IMR-90 (cell line): ENCODE measurements around the gene RASD2. TPM values are rescaled to one million over a fixed set of nuclear protein-coding genes. Genes with fewer than 3 reads are reported as not detected.
A peak's percentile ranks its signal among the peaks of the same experiment; 100 is the strongest.

Experiments used
- ATAC-seq: fragments of 200-7000 bp; cut with Tn5 transposase; 2 replicates; pipeline ENCODE4 v1.9.1; 2020; ENCODE audit warnings: low read depth, mild to moderate bottlenecking, moderate library complexity
- BruUV-seq: library from RNA; stranded (reverse); fragments of 400-500 nt; replicated peaks from 2 replicates; lab custom pipeline; 2021; lab: Mats Ljungman, UMichigan
- CTCF ChIA-PET: fragments of 300-600 bp; formaldehyde crosslinking; extraction: SDS; loops from one replicate; lab custom pipeline; 2021; ENCODE audit warnings: antibody characterized with exemption; lab: Yijun Ruan, JAX
- POLR2A ChIA-PET: fragments of 300-600 bp; sonication (Branson Sonifier 250); formaldehyde crosslinking; loops from one replicate; lab custom pipeline; 2022; ENCODE audit warnings: antibody characterized with exemption; ENCODE audit not compliant: unreplicated experiment; lab: Charles Lee
- DNase-seq: peaks from one replicate; pipeline ENCODE4 v3.0.0; 2013
- H2AFZ ChIP-seq: replicated peaks from 2 replicates; pipeline ENCODE3; 2013; ENCODE audit warnings: low read length, mild to moderate bottlenecking; ENCODE audit not compliant: poor library complexity
- H2AK5ac ChIP-seq: 2 replicates; pipeline ENCODE4 v1.6.1; 2013; ENCODE audit warnings: low read depth, low read length, inconsistent platforms
- H2AK9ac ChIP-seq: replicated peaks from 2 replicates; pipeline ENCODE3; 2013; ENCODE audit warnings: mild to moderate bottlenecking, low read depth, low read length, moderate library complexity; ENCODE audit not compliant: poor library complexity
- H2BK120ac ChIP-seq: 2 replicates; pipeline ENCODE4 v1.6.1; 2013; ENCODE audit warnings: low read depth, low read length, inconsistent platforms
- H2BK15ac ChIP-seq: 3 replicates; pipeline ENCODE4 v1.6.1; 2013; ENCODE audit warnings: low read depth, low read length, inconsistent platforms
- H2BK20ac ChIP-seq: 2 replicates; pipeline ENCODE4 v1.6.1; 2013; ENCODE audit warnings: low read depth, mild to moderate bottlenecking, inconsistent platforms, low read length, moderate library complexity
- H2BK5ac ChIP-seq: 2 replicates; pipeline ENCODE4 v1.6.1; 2013; ENCODE audit warnings: mild to moderate bottlenecking, low read depth, low read length, inconsistent platforms; ENCODE audit not compliant: poor library complexity, severe bottlenecking
- H3K14ac ChIP-seq: replicated peaks from 2 replicates; pipeline ENCODE4 v1.6.1; 2013; ENCODE audit warnings: low read depth, low read length, inconsistent platforms
- H3K18ac ChIP-seq: 2 replicates; pipeline ENCODE4 v1.6.1; 2013; ENCODE audit warnings: low read depth, low read length, control low read depth
- H3K23ac ChIP-seq: 2 replicates; pipeline ENCODE4 v1.6.1; 2013; ENCODE audit warnings: low read depth, low read length, inconsistent platforms
- H3K27ac ChIP-seq: 2 replicates; pipeline ENCODE4 v1.5.1; 2013; ENCODE audit warnings: mild to moderate bottlenecking, control low read depth, low read length; ENCODE audit not compliant: insufficient read depth
- H3K27me3 ChIP-seq: 2 replicates; pipeline ENCODE4 v1.6.1; 2013; ENCODE audit warnings: low read length; ENCODE audit not compliant: control insufficient read depth, insufficient read depth
- H3K36me3 ChIP-seq: 2 replicates; pipeline ENCODE4 v1.6.1; 2013; ENCODE audit warnings: low read length, mixed read lengths; ENCODE audit not compliant: control insufficient read depth, insufficient read depth
- H3K4ac ChIP-seq: 2 replicates; pipeline ENCODE4 v1.6.1; 2013; ENCODE audit warnings: low read depth, low read length, inconsistent platforms
- H3K4me1 ChIP-seq: 2 replicates; pipeline ENCODE4 v1.6.1; 2013; ENCODE audit warnings: low read length, mixed read lengths; ENCODE audit not compliant: control insufficient read depth, insufficient read depth
- H3K4me2 ChIP-seq: 2 replicates; pipeline ENCODE4 v1.6.1; 2013; ENCODE audit warnings: low read depth, mild to moderate bottlenecking, control low read depth, low read length, moderate library complexity
- H3K4me3 ChIP-seq: 2 replicates; pipeline ENCODE4 v1.5.1; 2013; ENCODE audit warnings: low read depth, mild to moderate bottlenecking, control low read depth, low read length, moderate library complexity; ENCODE audit not compliant: insufficient read depth
- H3K56ac ChIP-seq: 2 replicates; pipeline ENCODE4 v1.6.1; 2013; ENCODE audit warnings: low read length, inconsistent platforms; ENCODE audit not compliant: insufficient read depth; ENCODE audit errors: extremely low read depth
- H3K79me1 ChIP-seq, 2 experiments: 2 replicates each; pipeline ENCODE4 v1.6.1; 2013; ENCODE audit warnings: low read length in 2 of 2, inconsistent platforms in 1 of 2, low read depth in 1 of 2
- H3K9ac ChIP-seq: 2 replicates; pipeline ENCODE4 v1.6.1; 2013; ENCODE audit warnings: low read depth, low read length, control low read depth
- H3K9me1 ChIP-seq: 2 replicates; pipeline ENCODE4 v1.6.1; 2013; ENCODE audit warnings: low read length, inconsistent platforms; ENCODE audit not compliant: insufficient read depth
- H3K9me3 ChIP-seq: 2 replicates; pipeline ENCODE4 v1.6.1; 2013; ENCODE audit warnings: low read length; ENCODE audit not compliant: control insufficient read depth, insufficient read depth
- H4K20me1 ChIP-seq: 2 replicates; pipeline ENCODE4 v1.6.1; 2013; ENCODE audit warnings: low read length, inconsistent platforms; ENCODE audit not compliant: insufficient read depth
- H4K5ac ChIP-seq: 2 replicates; pipeline ENCODE4 v1.6.1; 2013; ENCODE audit warnings: mild to moderate bottlenecking, low read depth, low read length, control low read depth
- H4K8ac ChIP-seq, 2 experiments: 2 replicates each; pipeline ENCODE4 v1.6.1; 2013; ENCODE audit warnings: low read depth in 2 of 2, low read length in 2 of 2, control low read depth in 1 of 2, inconsistent platforms in 1 of 2
- H4K91ac ChIP-seq: 2 replicates; pipeline ENCODE4 v1.6.1; 2013; ENCODE audit warnings: low read depth, low read length, inconsistent platforms; ENCODE audit not compliant: insufficient read depth
- CHD1 ChIP-seq: IDR thresholded peaks from 2 replicates; pipeline ENCODE4 v1.6.1; 2012; ENCODE audit warnings: low read depth, low read length, improper control_type of control experiment
- CTCF ChIP-seq: conservative IDR thresholded peaks from 2 replicates; pipeline ENCODE4 v1.5.1; 2012; ENCODE audit warnings: mild to moderate bottlenecking, low read depth, low read length, improper control_type of control experiment
- MXI1 ChIP-seq: IDR thresholded peaks from 2 replicates; pipeline ENCODE4 v1.6.1; 2012; ENCODE audit warnings: low read depth, mild to moderate bottlenecking, low read length, moderate library complexity, borderline replicate concordance
- NFE2L2 ChIP-seq: fragments of 150-350 bp; IDR thresholded peaks from 2 replicates; pipeline ENCODE4 v1.6.1; 2016; ENCODE audit warnings: low read depth, mild to moderate bottlenecking, low read length
- RCOR1 ChIP-seq: IDR thresholded peaks from 2 replicates; pipeline ENCODE4 v1.6.1; 2012; ENCODE audit warnings: mild to moderate bottlenecking, low read length, improper control_type of control experiment; ENCODE audit not compliant: insufficient replicate concordance
- WGBS, 2 experiments: methylation state at CpG; one replicate each; pipeline versions ENCODE4 v1.1.5 to v1.1.7; 2013; ENCODE audit warnings: missing lambda C conversion rate in 2 of 2; ENCODE audit not compliant: insufficient read length in 1 of 2; ENCODE audit errors: extremely low coverage in 2 of 2; 5-methylcytosine and 5-hydroxymethylcytosine counted together
- dilution Hi-C: fragments of 300-500 bp; cut with HindIII; formaldehyde crosslinking; loops from one replicate; pipeline ENCODE4 v1.14.3; 2018; ENCODE audit warnings: low sequenced_read_pairs; ENCODE audit not compliant: unreplicated experiment
- in situ Hi-C: fragments of 300-500 bp; cut with MboI; formaldehyde crosslinking; loops from 3 replicates; pipeline ENCODE4 v1.14.3; 2019; ENCODE audit warnings: low sequenced_read_pairs, inconsistent platforms, mixed read lengths
- intact Hi-C: fragments of 100-400 bp; cut with micrococcal nuclease; formaldehyde crosslinking; loops from 2 replicates; pipeline ENCODE4 v1.10.0; 2022
- polyA plus RNA-seq, 3 experiments: library from polyadenylated mRNA; depleted of rRNA; stranded (reverse); fragments of >200 nt; gene quantifications; 2 replicates each; pipeline ENCODE4 v1.2.3, GENCODE V29; 2012; ENCODE audit warnings: low replicate concordance in 1 of 3
- total RNA-seq: library from RNA; depleted of rRNA; stranded (reverse); fragments of >200 nt; gene quantifications from 2 replicates; pipeline ENCODE4 v1.2.3, GENCODE V29; 2012

RASD2 gene
- total and polyA plus RNA-seq, 2 of the 4 experiments (the other 2 are of a cell fraction), result under 0.01 to 0.32 TPM

- BruUV-seq, result no TSS peak
- no peak overlapping the region for H3K23ac ChIP-seq
- no peak overlapping the region for H2AK5ac ChIP-seq
- 73% methylated on average over 11 of the region's 23 CpGs; no CpG with 5 or more reads in 1 of the 2 experiments for whole genome bisulfite sequencing, 2 experiments
- TF ChIP-seq MXI1 (no peak), NFE2L2 (no peak), CHD1 (no peak), CTCF (no peak), RCOR1 (no peak)
- in situ Hi-C loops (no loop called here), dilution Hi-C loops (no loop called here), intact Hi-C loops (loop anchor here (5.0 kb wide), 2 partner anchors 120 to 135 kb away; no protein-coding TSS in a partner anchor)
- peaks cover 17% of the 10 kb centered on the region for H3K9me1 ChIP-seq
- no peak overlapping the region for H3K56ac ChIP-seq
- POLR2A ChIA-PET, result no interaction called here
- H3K4ac ChIP-seq, result no peak overlapping the region
- CTCF ChIA-PET, result no interaction called here
- H2BK5ac ChIP-seq, result no peak overlapping the region
- no peak for ATAC-seq
- H3K18ac ChIP-seq, result no peak overlapping the region; the same call in 1 of the 2 replicates
- H4K5ac ChIP-seq, result no peak overlapping the region; the same call in 1 of the 2 replicates
- H3K27me3 ChIP-seq, result no peaks in the 10 kb centered on the region; the same call in 1 of the 2 replicates
- H2BK15ac ChIP-seq, result no peak overlapping the region
- H3K4me3 ChIP-seq, result no peak overlapping the region
- no peak overlapping the region for H3K4me2 ChIP-seq
- H2AK9ac ChIP-seq, result no peak overlapping the region
- peaks cover 27% of the 10 kb centered on the region for H3K4me1 ChIP-seq
- no peak overlapping the region for H3K27ac ChIP-seq
- no peaks in the 10 kb centered on the region for H4K20me1 ChIP-seq
- H3K36me3 ChIP-seq, result no peaks in the 10 kb centered on the region
- no peak overlapping the region for H2AFZ ChIP-seq
- 0 out of 2 replicates have a peak overlapping the region, but pooled peaks have one; percentile 10 for H2BK20ac ChIP-seq
- H4K91ac ChIP-seq, result no peak overlapping the region
- H2BK120ac ChIP-seq, result no peak overlapping the region
- no peaks in the 10 kb centered on the region for H3K9me3 ChIP-seq
- H3K79me1 ChIP-seq, result no peaks in the 10 kb centered on the region
- H3K9ac ChIP-seq, result no peak overlapping the region
- DNase-seq, result no peak
- no peak overlapping the region for H4K8ac ChIP-seq
- no peak overlapping the region for H3K14ac ChIP-seq
Measured at GRCh38 chr22:35567351-35568141, 26.9 kb downstream of the RASD2 start.
